HepG2 (cell line): Measurements from ENCODE around the gene LAPTM4A. TPM values are rescaled to one million over a fixed set of nuclear protein-coding genes. Genes with fewer than 3 reads are reported as not detected.

Source experiments
- ATRX ChIP-seq: sonication (generic); formaldehyde crosslinking; IDR thresholded peaks from 2 replicates; pipeline ENCODE4 v1.4.0; 2020; ENCODE audit warnings: missing genetic modification reagents, borderline replicate concordance
- FOXK1 ChIP-seq: sonication (generic); formaldehyde crosslinking; IDR thresholded peaks from 2 replicates; pipeline ENCODE4 v1.4.0; 2020; ENCODE audit warnings: low read depth, missing genetic modification reagents, borderline replicate concordance
- JUND ChIP-seq: sonication (generic); formaldehyde crosslinking; IDR thresholded peaks from 2 replicates; pipeline ENCODE4 v1.8.0; 2022; ENCODE audit warnings: mild to moderate bottlenecking, missing genetic modification reagents
- PAWR ChIP-seq: sonication (generic); formaldehyde crosslinking; IDR thresholded peaks from 2 replicates; pipeline ENCODE4 v1.4.0; 2020; ENCODE audit warnings: missing genetic modification reagents, mild to moderate bottlenecking, borderline replicate concordance
- SSRP1 ChIP-seq: IDR thresholded peaks from 2 replicates; pipeline ENCODE4 v1.6.1; 2016; ENCODE audit warnings: control low read depth
- TOPORS ChIP-seq: sonication (generic); formaldehyde crosslinking; IDR thresholded peaks from 2 replicates; pipeline ENCODE4 v1.8.0; 2023; ENCODE audit warnings: mild to moderate bottlenecking, missing genetic modification reagents
- ZNF264 ChIP-seq: sonication (generic); formaldehyde crosslinking; IDR thresholded peaks from 2 replicates; pipeline ENCODE4 v1.4.0; 2020; ENCODE audit warnings: missing genetic modification reagents
- ZNF557 ChIP-seq: sonication (generic); formaldehyde crosslinking; IDR thresholded peaks from 2 replicates; pipeline ENCODE4 v1.4.0; 2020; ENCODE audit warnings: missing genetic modification reagents
- ZNF567 ChIP-seq: sonication (generic); formaldehyde crosslinking; IDR thresholded peaks from 2 replicates; pipeline ENCODE4 v1.8.1; 2023; ENCODE audit warnings: mild to moderate bottlenecking, missing genetic modification reagents, borderline replicate concordance
- polyA plus RNA-seq, 8 experiments: library from polyadenylated mRNA; depleted of rRNA in 3 of 8; stranded (reverse) in 7 of 8; unstranded in 1 of 8; fragments of >200 nt; fragmentation: Illumina TruSeq in 4 of 8; extraction: Trizol in 4 of 8; gene quantifications; 2 replicates each; pipeline versions ENCODE4 v1.2.1 to v1.2.3, GENCODE V29; 2011 to 2016; ENCODE audit warnings: low read depth in 4 of 8, missing spikeins in 1 of 8, mixed read lengths in 1 of 8; ENCODE audit not compliant: insufficient read depth in 1 of 8
- total RNA-seq, 5 experiments: library from RNA; depleted of rRNA; stranded (reverse); fragments of >200 nt; fragmentation: Illumina TruSeq; extraction: Trizol; gene quantifications; 2 replicates each; pipeline ENCODE4 v1.2.3, GENCODE V29; 2016; ENCODE audit warnings: low read depth in 1 of 5
- TF ChIP-seq, protein P1 (sequence below): sonication (generic); formaldehyde crosslinking; IDR thresholded peaks from 2 replicates; pipeline ENCODE4 v1.4.0; 2020; ENCODE audit warnings: missing genetic modification reagents, borderline replicate concordance
- TF ChIP-seq, protein P2 (sequence below): sonication (generic); formaldehyde crosslinking; IDR thresholded peaks from 2 replicates; pipeline ENCODE4 v1.5.0; 2020; ENCODE audit warnings: mild to moderate bottlenecking, missing genetic modification reagents
- TF ChIP-seq, protein P3 (sequence below): sonication (generic); formaldehyde crosslinking; IDR thresholded peaks from 2 replicates; pipeline ENCODE4 v1.8.1; 2022; ENCODE audit warnings: low read depth, mild to moderate bottlenecking, missing genetic modification reagents

Gene LAPTM4A
- total and polyA plus RNA-seq, 2 of the 13 experiments (the other 11 are each of a cell fraction or from before 2014, with no cell fraction given): 116 to 558 TPM

DNA sequence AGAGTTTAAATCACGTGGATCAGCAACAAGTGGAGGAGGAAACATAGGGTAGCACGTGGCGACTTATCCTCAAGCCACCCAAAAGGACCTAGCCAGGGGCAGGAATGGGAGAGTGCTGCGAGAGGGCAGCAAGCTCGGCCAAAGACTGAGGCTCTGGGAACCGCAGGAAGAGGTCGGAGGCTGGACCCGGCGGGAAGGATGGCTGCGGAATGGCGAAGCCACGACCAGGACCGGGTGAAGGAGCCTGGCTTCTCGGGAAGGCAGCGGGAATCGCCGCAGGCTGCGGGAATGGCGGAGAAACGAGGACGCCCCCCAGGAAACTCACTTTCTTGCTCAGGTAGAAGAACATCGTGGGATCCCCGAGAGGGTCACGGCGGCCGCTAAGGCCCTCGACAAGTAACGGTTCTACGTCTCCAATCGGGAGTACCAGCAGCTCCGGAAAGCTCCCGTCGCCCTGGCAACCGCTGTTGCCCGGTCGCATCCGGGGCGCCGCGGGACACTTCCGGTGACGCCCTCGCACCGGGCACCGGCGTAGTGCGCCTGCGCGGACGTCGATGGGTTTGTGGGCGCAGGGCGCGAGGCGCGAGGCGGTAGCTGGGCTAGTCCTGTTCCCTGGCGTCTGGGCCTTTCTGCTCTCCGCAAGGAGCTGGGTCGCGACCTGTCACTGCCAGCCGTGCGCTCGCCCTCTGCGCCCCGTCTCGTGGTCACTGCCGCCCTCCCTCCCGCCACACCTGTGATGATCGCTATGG, 61.6 kb downstream of the LAPTM4A start, which contains the start of gene WDR35 (continued):
- TF ChIP-seq, protein P1, sequence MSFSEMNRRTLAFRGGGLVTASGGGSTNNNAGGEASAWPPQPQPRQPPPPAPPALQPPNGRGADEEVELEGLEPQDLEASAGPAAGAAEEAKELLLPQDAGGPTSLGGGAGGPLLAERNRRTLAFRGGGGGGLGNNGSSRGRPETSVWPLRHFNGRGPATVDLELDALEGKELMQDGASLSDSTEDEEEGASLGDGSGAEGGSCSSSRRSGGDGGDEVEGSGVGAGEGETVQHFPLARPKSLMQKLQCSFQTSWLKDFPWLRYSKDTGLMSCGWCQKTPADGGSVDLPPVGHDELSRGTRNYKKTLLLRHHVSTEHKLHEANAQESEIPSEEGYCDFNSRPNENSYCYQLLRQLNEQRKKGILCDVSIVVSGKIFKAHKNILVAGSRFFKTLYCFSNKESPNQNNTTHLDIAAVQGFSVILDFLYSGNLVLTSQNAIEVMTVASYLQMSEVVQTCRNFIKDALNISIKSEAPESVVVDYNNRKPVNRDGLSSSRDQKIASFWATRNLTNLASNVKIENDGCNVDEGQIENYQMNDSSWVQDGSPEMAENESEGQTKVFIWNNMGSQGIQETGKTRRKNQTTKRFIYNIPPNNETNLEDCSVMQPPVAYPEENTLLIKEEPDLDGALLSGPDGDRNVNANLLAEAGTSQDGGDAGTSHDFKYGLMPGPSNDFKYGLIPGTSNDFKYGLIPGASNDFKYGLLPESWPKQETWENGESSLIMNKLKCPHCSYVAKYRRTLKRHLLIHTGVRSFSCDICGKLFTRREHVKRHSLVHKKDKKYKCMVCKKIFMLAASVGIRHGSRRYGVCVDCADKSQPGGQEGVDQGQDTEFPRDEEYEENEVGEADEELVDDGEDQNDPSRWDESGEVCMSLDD (CRISPR knock-in tag): peak; percentile 78; the same call in 1 of the 2 replicates
- peak; percentile 87; the same call in 1 of the 2 replicates for TF ChIP-seq SSRP1 (CRISPR knock-in tag)
- TF ChIP-seq ZNF264: peak; percentile 86; the same call in 1 of the 2 replicates
- no peak for TF ChIP-seq TOPORS
- TF ChIP-seq, protein P2, sequence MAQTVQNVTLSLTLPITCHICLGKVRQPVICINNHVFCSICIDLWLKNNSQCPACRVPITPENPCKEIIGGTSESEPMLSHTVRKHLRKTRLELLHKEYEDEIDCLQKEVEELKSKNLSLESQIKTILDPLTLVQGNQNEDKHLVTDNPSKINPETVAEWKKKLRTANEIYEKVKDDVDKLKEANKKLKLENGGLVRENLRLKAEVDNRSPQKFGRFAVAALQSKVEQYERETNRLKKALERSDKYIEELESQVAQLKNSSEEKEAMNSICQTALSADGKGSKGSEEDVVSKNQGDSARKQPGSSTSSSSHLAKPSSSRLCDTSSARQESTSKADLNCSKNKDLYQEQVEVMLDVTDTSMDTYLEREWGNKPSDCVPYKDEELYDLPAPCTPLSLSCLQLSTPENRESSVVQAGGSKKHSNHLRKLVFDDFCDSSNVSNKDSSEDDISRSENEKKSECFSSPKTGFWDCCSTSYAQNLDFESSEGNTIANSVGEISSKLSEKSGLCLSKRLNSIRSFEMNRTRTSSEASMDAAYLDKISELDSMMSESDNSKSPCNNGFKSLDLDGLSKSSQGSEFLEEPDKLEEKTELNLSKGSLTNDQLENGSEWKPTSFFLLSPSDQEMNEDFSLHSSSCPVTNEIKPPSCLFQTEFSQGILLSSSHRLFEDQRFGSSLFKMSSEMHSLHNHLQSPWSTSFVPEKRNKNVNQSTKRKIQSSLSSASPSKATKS (CRISPR knock-in tag): no peak
- TF ChIP-seq ZNF557: peak; percentile 42; the same call in 1 of the 2 replicates
- TF ChIP-seq PAWR (CRISPR knock-in tag): 0 out of 2 replicates have a peak, but pooled peaks have one; percentile 29
- TF ChIP-seq, protein P3, sequence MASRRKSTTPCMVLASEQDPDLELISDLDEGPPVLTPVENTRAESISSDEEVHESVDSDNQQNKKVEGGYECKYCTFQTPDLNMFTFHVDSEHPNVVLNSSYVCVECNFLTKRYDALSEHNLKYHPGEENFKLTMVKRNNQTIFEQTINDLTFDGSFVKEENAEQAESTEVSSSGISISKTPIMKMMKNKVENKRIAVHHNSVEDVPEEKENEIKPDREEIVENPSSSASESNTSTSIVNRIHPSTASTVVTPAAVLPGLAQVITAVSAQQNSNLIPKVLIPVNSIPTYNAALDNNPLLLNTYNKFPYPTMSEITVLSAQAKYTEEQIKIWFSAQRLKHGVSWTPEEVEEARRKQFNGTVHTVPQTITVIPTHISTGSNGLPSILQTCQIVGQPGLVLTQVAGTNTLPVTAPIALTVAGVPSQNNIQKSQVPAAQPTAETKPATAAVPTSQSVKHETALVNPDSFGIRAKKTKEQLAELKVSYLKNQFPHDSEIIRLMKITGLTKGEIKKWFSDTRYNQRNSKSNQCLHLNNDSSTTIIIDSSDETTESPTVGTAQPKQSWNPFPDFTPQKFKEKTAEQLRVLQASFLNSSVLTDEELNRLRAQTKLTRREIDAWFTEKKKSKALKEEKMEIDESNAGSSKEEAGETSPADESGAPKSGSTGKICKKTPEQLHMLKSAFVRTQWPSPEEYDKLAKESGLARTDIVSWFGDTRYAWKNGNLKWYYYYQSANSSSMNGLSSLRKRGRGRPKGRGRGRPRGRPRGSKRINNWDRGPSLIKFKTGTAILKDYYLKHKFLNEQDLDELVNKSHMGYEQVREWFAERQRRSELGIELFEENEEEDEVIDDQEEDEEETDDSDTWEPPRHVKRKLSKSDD: no peak
- TF ChIP-seq FOXK1 (CRISPR knock-in tag): peak; percentile 76
- no peak for TF ChIP-seq ATRX (CRISPR knock-in tag)
- TF ChIP-seq ZNF567 (CRISPR knock-in tag): peak; percentile 93
- TF ChIP-seq JUND: peak; percentile 55; the same call in 1 of the 2 replicates
